Esophagus (tissue), 2 donors: ENCODE measurements around the gene FGFR3. TPM values are rescaled to one million over a fixed set of nuclear protein-coding genes. Genes with fewer than 3 reads are reported as not detected.

Source experiments
- H3K27ac ChIP-seq, 2 donors: one replicate each; pipeline ENCODE4 v1.5.1; 2013; ENCODE audit warnings: low read depth in 2 of 2, mild to moderate bottlenecking in 2 of 2, inconsistent platforms in 1 of 2, low read length in 1 of 2, moderate library complexity in 1 of 2
- H3K27me3 ChIP-seq, 2 donors: one replicate each; pipeline ENCODE4 v1.6.1; 2013; ENCODE audit warnings: low read length in 2 of 2, control low read depth in 1 of 2, mild to moderate bottlenecking in 1 of 2; ENCODE audit not compliant: insufficient read depth in 2 of 2, control insufficient read depth in 1 of 2
- H3K36me3 ChIP-seq, 2 donors: one replicate each; pipeline ENCODE4 v1.6.1; 2013; ENCODE audit warnings: low read length in 1 of 2; ENCODE audit not compliant: control insufficient read depth in 2 of 2, insufficient read depth in 2 of 2
- H3K4me1 ChIP-seq, 2 donors: one replicate each; pipeline ENCODE4 v1.6.1; 2013; ENCODE audit warnings: low read length in 1 of 2; ENCODE audit not compliant: control insufficient read depth in 2 of 2, insufficient read depth in 2 of 2
- H3K4me3 ChIP-seq, 2 donors: one replicate each; pipeline ENCODE4 v1.5.1; 2013; ENCODE audit warnings: low read length in 2 of 2, mild to moderate bottlenecking in 2 of 2, low read depth in 1 of 2, moderate library complexity in 1 of 2
- H3K9me3 ChIP-seq, 2 donors: one replicate each; pipeline ENCODE4 v1.6.1; 2013; ENCODE audit warnings: mild to moderate bottlenecking in 2 of 2, low read depth in 1 of 2, low read length in 1 of 2, moderate library complexity in 1 of 2; ENCODE audit not compliant: control insufficient read depth in 2 of 2, insufficient read depth in 1 of 2
- WGBS, 2 donors: extraction: QIAGEN DNeasy Blood & Tissue Kit; methylation state at CpG; one replicate each; pipeline ENCODE4 v1.1.7; 2013; 5-methylcytosine and 5-hydroxymethylcytosine counted together
- polyA plus RNA-seq, 2 donors: library from polyadenylated mRNA; stranded (reverse); fragments of 200-250 nt; gene quantifications; one replicate each; pipeline ENCODE4 v1.2.3, GENCODE V29; 2013
- donor health status: healthy with polysubstance abuse.
- donor health status: Bipolar disorder and iron deficiency.

The FGFR3 gene
- polyA plus RNA-seq, 2 donors: 97.6 to 121 TPM

- Histone ChIP-seq H3K4me1 (peaks cover 0 to 9% of the 10 kb centered on the region in 2 donors), H3K27ac (no peak overlapping the region), H3K27me3 (no peaks in the 10 kb centered on the region), H3K36me3 (peaks cover 0 to 65% of the 10 kb centered on the region in 2 donors), H3K9me3 (no peaks in the 10 kb centered on the region), H3K4me3 (no peak overlapping the region)
- 74 to 82% methylated on average over 47 of the region's 47 CpGs for WGBS, 2 donors
Measured at GRCh38 chr4:1805493-1806222, 12.6 kb downstream of the FGFR3 start.

- Histone ChIP-seq H3K4me3 (no peak overlapping the region), H3K27ac (no peak overlapping the region), H3K9me3 (no peaks in the 10 kb centered on the region), H3K27me3 (no peaks in the 10 kb centered on the region), H3K36me3 (peaks cover 0 to 63% of the 10 kb centered on the region in 2 donors), H3K4me1 (peaks cover 0 to 9% of the 10 kb centered on the region in 2 donors)
- 74 to 75% methylated on average over 11 of the region's 11 CpGs for WGBS, 2 donors
Measured at GRCh38 chr4:1806223-1806564, 13.1 kb downstream of the FGFR3 start.

- peaks cover 0 to 59% of the 10 kb centered on the region in 2 donors for H3K36me3 ChIP-seq
- 79 to 81% methylated on average over 39 to 41 of the region's 41 CpGs for WGBS, 2 donors
- H3K9me3 ChIP-seq: no peaks in the 10 kb centered on the region
- peaks cover 0 to 5% of the 10 kb centered on the region in 2 donors for H3K4me1 ChIP-seq
- no peak overlapping the region for H3K4me3 ChIP-seq
- H3K27me3 ChIP-seq: no peaks in the 10 kb centered on the region
- H3K27ac ChIP-seq: no peak overlapping the region
Measured at GRCh38 chr4:1806596-1807331, 13.7 kb downstream of the FGFR3 start.

GRCh38 chr4:1807332-1807777 is 14.3 kb downstream of the FGFR3 start:
- H3K27me3 ChIP-seq: no peaks in the 10 kb centered on the region
- peaks cover 0 to 53% of the 10 kb centered on the region in 2 donors for H3K36me3 ChIP-seq
- H3K4me1 ChIP-seq: no peaks in the 10 kb centered on the region
- no peak overlapping the region for H3K4me3 ChIP-seq
- 74 to 78% methylated on average over 14 to 16 of the region's 16 CpGs for WGBS, 2 donors
- H3K27ac ChIP-seq: no peak overlapping the region
- H3K9me3 ChIP-seq: no peaks in the 10 kb centered on the region

GRCh38 chr4:1808396-1808795 is 15.3 kb downstream of the FGFR3 start:
- Histone ChIP-seq H3K27me3 (no peaks in the 10 kb centered on the region), H3K9me3 (no peaks in the 10 kb centered on the region), H3K4me1 (no peaks in the 10 kb centered on the region), H3K36me3 (peaks cover 0 to 52% of the 10 kb centered on the region in 2 donors), H3K27ac (no peak overlapping the region), H3K4me3 (no peak overlapping the region)
- WGBS, 2 donors: 71% methylated on average over 6 of the region's 6 CpGs

- WGBS, 2 donors: 74 to 75% methylated on average over 11 of the region's 11 CpGs
- no peaks in the 10 kb centered on the region for H3K27me3 ChIP-seq
- no peaks in the 10 kb centered on the region for H3K4me1 ChIP-seq
- peaks cover 0 to 53% of the 10 kb centered on the region in 2 donors for H3K36me3 ChIP-seq
- peak overlapping the region; percentile 9 to 20 for H3K27ac ChIP-seq
- no peaks in the 10 kb centered on the region for H3K9me3 ChIP-seq
- H3K4me3 ChIP-seq: no peak overlapping the region
Measured at GRCh38 chr4:1808851-1809753, 16.0 kb downstream of the FGFR3 start.

GRCh38 chr4:1809754-1810502 is 16.8 kb downstream of the FGFR3 start:
- WGBS, 2 donors: 24 to 29% methylated on average over 14 to 15 of the region's 15 CpGs
- no peaks in the 10 kb centered on the region for H3K27me3 ChIP-seq
- peaks cover 0 to 52% of the 10 kb centered on the region in 2 donors for H3K36me3 ChIP-seq
- H3K4me1 ChIP-seq: no peaks in the 10 kb centered on the region
- H3K27ac ChIP-seq: peak overlapping the region; percentile 9 to 51
- no peak overlapping the region for H3K4me3 ChIP-seq
- no peaks in the 10 kb centered on the region for H3K9me3 ChIP-seq

GRCh38 chr4:1810765-1811164 is 17.7 kb downstream of the FGFR3 start:
- Histone ChIP-seq H3K4me1 (no peaks in the 10 kb centered on the region), H3K9me3 (no peaks in the 10 kb centered on the region), H3K4me3 (no peak overlapping the region), H3K36me3 (peaks cover 0 to 49% of the 10 kb centered on the region in 2 donors), H3K27me3 (no peaks in the 10 kb centered on the region), H3K27ac (no peak overlapping the region)
- WGBS, 2 donors: 83 to 86% methylated on average over 10 of the region's 10 CpGs

GRCh38 chr4:1812720-1813119 is 19.6 kb downstream of the FGFR3 start:
- Histone ChIP-seq H3K27me3 (no peaks in the 10 kb centered on the region), H3K36me3 (peaks cover 7 to 46% of the 10 kb centered on the region in 2 donors), H3K27ac (no peak overlapping the region), H3K4me1 (no peaks in the 10 kb centered on the region), H3K4me3 (no peak overlapping the region), H3K9me3 (no peaks in the 10 kb centered on the region)
- WGBS, 2 donors: 73 to 81% methylated on average over 11 of the region's 11 CpGs
